H1 (cell line): ENCODE data around the gene SMLR1. TPM values are rescaled to one million over a fixed set of nuclear protein-coding genes. Genes with fewer than 3 reads are reported as not detected.

Experiments used
- CEBPB ChIP-seq: IDR thresholded peaks from 2 replicates; pipeline ENCODE4 v1.6.1; 2012; ENCODE audit warnings: low read depth, low read length
- GTF2F1 ChIP-seq: IDR thresholded peaks from 2 replicates; pipeline ENCODE4 v1.6.1; 2012; ENCODE audit warnings: low read depth, low read length, improper control_type of control experiment, borderline replicate concordance
- JUN ChIP-seq: IDR thresholded peaks from 2 replicates; pipeline ENCODE4 v1.6.1; 2011; ENCODE audit warnings: low read depth, mild to moderate bottlenecking, improper control_type of control experiment, low read length
- JUND ChIP-seq: IDR thresholded peaks from 2 replicates; pipeline ENCODE4 v1.6.1; 2011; ENCODE audit warnings: mild to moderate bottlenecking, improper control_type of control experiment, low read length
- RFX5 ChIP-seq: IDR thresholded peaks from 2 replicates; pipeline ENCODE4 v1.6.1; 2011; ENCODE audit warnings: low read depth, low read length, improper control_type of control experiment, borderline replicate concordance
- RXRA ChIP-seq: IDR thresholded peaks from 2 replicates; pipeline ENCODE4 v1.6.1; 2011; ENCODE audit warnings: low read depth, mild to moderate bottlenecking, low read length, moderate library complexity; ENCODE audit not compliant: insufficient read depth
- SRF ChIP-seq: IDR thresholded peaks from 2 replicates; pipeline ENCODE4 v1.6.1; 2011; ENCODE audit warnings: mild to moderate bottlenecking, low read depth, low read length, moderate library complexity
- TBP ChIP-seq: IDR thresholded peaks from 2 replicates; pipeline ENCODE4 v1.6.1; 2011; ENCODE audit warnings: low read depth, low read length, improper control_type of control experiment
- polyA plus RNA-seq, 7 experiments: library from polyadenylated mRNA; depleted of rRNA in 3 of 7; stranded (reverse) in 5 of 7; unstranded in 2 of 7; fragments of >200 nt in 5 of 7; fragments of 200-250 nt in 2 of 7; gene quantifications; 1 replicate in 5 of 7; 2 replicates in 1 of 7; 4 replicates in 1 of 7; pipeline versions ENCODE4 v1.2.1 to v1.2.3, GENCODE V29; 2011 to 2013; ENCODE audit warnings: missing spikeins in 2 of 7, mixed read lengths in 2 of 7
- total RNA-seq: library from RNA; stranded (reverse); fragmentation: NEBNext Ultra II Directional; extraction: Animal tissue kit (Norgen Biotek cat#: 25700); gene quantifications from 2 replicates; pipeline ENCODE4 v1.2.1, GENCODE V29; 2021
- TF ChIP-seq, protein P1 (sequence below): fragments of 300-600 bp; sonication (generic); IDR thresholded peaks from 2 replicates; pipeline ENCODE4 v1.7.1; 2012; ENCODE audit warnings: low read length, moderate library complexity, mild to moderate bottlenecking, inconsistent platforms; ENCODE audit not compliant: insufficient replicate concordance

The SMLR1 gene
- total and polyA plus RNA-seq, 2 of the 8 experiments (the other 6 are each of a cell fraction or from before 2014, with no cell fraction given) = not detected

DNA sequence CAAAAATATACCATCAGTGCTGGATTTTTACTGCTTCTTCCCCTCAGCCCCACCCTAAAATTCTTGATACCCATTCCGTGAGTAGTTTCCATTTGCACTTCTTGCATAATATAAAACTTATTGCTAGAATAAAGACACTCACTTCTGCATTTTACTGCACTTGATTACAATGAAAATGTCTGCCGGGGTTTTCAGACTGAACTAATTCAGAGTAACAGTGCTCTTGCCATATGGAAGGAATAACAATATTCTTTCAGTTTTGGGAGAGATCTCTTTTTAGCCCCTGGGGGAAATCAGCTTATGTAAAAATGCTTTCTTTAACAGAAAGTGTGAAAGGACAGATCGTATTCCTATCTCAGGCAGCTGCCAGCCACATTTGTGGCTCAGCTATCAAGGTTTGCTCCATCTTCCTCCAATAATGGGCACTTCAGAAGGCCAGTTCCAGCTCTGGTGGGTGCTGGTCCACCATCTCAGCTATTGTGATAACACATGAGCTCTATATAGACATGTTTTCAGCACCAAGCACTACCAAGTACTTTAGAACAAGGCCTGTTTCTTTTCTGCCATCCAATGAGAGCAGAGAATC lies 8.9 kb downstream of the SMLR1 start (continued):
- TF ChIP-seq, protein P1, sequence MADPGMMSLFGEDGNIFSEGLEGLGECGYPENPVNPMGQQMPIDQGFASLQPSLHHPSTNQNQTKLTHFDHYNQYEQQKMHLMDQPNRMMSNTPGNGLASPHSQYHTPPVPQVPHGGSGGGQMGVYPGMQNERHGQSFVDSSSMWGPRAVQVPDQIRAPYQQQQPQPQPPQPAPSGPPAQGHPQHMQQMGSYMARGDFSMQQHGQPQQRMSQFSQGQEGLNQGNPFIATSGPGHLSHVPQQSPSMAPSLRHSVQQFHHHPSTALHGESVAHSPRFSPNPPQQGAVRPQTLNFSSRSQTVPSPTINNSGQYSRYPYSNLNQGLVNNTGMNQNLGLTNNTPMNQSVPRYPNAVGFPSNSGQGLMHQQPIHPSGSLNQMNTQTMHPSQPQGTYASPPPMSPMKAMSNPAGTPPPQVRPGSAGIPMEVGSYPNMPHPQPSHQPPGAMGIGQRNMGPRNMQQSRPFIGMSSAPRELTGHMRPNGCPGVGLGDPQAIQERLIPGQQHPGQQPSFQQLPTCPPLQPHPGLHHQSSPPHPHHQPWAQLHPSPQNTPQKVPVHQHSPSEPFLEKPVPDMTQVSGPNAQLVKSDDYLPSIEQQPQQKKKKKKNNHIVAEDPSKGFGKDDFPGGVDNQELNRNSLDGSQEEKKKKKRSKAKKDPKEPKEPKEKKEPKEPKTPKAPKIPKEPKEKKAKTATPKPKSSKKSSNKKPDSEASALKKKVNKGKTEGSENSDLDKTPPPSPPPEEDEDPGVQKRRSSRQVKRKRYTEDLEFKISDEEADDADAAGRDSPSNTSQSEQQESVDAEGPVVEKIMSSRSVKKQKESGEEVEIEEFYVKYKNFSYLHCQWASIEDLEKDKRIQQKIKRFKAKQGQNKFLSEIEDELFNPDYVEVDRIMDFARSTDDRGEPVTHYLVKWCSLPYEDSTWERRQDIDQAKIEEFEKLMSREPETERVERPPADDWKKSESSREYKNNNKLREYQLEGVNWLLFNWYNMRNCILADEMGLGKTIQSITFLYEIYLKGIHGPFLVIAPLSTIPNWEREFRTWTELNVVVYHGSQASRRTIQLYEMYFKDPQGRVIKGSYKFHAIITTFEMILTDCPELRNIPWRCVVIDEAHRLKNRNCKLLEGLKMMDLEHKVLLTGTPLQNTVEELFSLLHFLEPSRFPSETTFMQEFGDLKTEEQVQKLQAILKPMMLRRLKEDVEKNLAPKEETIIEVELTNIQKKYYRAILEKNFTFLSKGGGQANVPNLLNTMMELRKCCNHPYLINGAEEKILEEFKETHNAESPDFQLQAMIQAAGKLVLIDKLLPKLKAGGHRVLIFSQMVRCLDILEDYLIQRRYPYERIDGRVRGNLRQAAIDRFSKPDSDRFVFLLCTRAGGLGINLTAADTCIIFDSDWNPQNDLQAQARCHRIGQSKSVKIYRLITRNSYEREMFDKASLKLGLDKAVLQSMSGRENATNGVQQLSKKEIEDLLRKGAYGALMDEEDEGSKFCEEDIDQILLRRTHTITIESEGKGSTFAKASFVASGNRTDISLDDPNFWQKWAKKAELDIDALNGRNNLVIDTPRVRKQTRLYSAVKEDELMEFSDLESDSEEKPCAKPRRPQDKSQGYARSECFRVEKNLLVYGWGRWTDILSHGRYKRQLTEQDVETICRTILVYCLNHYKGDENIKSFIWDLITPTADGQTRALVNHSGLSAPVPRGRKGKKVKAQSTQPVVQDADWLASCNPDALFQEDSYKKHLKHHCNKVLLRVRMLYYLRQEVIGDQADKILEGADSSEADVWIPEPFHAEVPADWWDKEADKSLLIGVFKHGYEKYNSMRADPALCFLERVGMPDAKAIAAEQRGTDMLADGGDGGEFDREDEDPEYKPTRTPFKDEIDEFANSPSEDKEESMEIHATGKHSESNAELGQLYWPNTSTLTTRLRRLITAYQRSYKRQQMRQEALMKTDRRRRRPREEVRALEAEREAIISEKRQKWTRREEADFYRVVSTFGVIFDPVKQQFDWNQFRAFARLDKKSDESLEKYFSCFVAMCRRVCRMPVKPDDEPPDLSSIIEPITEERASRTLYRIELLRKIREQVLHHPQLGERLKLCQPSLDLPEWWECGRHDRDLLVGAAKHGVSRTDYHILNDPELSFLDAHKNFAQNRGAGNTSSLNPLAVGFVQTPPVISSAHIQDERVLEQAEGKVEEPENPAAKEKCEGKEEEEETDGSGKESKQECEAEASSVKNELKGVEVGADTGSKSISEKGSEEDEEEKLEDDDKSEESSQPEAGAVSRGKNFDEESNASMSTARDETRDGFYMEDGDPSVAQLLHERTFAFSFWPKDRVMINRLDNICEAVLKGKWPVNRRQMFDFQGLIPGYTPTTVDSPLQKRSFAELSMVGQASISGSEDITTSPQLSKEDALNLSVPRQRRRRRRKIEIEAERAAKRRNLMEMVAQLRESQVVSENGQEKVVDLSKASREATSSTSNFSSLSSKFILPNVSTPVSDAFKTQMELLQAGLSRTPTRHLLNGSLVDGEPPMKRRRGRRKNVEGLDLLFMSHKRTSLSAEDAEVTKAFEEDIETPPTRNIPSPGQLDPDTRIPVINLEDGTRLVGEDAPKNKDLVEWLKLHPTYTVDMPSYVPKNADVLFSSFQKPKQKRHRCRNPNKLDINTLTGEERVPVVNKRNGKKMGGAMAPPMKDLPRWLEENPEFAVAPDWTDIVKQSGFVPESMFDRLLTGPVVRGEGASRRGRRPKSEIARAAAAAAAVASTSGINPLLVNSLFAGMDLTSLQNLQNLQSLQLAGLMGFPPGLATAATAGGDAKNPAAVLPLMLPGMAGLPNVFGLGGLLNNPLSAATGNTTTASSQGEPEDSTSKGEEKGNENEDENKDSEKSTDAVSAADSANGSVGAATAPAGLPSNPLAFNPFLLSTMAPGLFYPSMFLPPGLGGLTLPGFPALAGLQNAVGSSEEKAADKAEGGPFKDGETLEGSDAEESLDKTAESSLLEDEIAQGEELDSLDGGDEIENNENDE = no peak
- TF ChIP-seq TBP (no peak), RFX5 (no peak), SRF (no peak), GTF2F1 (no peak), RXRA (no peak), JUND (no peak), JUN (no peak), CEBPB (no peak)
